HG02759 (cell line): ENCODE results near the gene CELSR1.
A peak's percentile ranks its signal among the peaks of the same experiment; 100 is the strongest.

Experiments used
- ATAC-seq: cut with Tn5 transposase; IDR thresholded peaks from one replicate; pipeline ENCODE4 v1.9.1; 2021; ENCODE audit warnings: mild to moderate bottlenecking, moderate library complexity; ENCODE audit not compliant: unreplicated experiment

The CELSR1 gene

DNA sequence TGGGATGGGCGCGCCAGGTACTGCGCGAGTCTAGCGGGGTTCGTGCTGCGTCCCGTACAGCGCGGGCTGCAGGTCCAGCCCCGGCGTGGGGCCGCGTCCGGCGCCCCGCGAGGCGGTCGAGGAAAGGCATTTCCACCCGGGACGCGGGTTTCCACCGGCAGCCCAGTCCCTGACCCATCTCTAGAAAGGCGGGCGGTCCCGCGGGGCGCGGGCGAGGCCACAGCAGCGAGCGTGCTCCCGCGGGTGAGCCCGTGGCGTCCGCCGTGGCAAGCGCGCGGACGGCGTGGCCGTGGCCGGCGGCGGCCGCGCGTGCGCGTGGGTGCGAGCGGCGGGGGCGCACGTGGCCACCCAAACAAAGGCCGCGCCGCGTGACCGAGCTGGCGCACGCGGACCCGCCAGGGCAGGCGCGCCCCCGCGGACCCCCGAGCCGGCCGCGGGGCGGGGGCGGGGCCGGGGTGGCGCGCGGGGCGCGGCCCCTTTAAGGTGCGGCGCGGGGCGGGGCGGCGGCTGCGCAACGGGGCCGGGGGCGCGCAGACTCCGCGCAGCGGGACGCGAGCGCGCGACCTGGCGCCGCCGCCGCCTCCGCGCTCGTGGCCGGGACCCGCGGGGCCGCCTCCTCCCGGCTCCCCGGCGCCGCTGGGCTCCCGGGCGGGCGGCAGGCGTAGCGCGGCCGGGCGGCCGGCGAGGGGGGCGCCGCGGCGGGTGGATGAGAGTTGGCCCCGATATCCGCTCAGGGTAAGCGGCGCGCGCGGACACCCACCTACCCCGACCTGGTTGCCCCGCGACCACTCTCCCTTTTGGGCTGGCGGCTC lies 39.3 kb upstream of the CELSR1 start:
- peak; percentile 71 for ATAC-seq

DNA sequence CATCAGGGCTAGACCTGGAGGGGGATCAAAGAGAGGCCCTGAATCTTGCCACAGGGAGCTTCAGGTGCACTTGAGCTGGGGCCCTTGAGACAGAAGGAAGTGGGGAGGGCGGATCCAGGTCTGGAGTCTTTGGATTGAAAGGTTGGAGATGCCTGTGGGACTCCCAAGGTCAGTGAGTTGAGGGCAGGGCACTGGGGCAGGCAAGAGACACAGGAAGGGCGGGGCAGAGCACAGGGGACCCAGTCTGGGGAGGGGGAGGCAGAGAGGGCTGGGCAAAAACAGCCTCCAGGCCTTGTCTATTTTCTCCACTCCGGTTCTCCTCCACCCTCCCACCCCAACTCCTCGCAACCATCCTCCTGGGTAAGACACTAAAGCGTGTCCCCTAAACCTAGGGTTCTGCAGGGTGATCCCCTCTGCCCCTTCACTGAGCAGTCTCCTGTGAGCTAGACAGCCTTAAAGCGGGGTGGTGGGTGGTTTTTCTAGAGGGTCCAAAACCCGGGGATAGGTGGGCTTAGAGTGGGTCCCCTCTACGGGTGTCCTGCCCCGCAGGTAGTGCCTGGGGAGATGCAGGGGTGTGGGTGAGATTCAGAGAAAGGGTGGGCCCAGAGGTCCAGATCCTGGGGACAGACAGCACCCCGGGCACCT lies 38.6 kb upstream of the CELSR1 start:
- no peak for ATAC-seq

DNA sequence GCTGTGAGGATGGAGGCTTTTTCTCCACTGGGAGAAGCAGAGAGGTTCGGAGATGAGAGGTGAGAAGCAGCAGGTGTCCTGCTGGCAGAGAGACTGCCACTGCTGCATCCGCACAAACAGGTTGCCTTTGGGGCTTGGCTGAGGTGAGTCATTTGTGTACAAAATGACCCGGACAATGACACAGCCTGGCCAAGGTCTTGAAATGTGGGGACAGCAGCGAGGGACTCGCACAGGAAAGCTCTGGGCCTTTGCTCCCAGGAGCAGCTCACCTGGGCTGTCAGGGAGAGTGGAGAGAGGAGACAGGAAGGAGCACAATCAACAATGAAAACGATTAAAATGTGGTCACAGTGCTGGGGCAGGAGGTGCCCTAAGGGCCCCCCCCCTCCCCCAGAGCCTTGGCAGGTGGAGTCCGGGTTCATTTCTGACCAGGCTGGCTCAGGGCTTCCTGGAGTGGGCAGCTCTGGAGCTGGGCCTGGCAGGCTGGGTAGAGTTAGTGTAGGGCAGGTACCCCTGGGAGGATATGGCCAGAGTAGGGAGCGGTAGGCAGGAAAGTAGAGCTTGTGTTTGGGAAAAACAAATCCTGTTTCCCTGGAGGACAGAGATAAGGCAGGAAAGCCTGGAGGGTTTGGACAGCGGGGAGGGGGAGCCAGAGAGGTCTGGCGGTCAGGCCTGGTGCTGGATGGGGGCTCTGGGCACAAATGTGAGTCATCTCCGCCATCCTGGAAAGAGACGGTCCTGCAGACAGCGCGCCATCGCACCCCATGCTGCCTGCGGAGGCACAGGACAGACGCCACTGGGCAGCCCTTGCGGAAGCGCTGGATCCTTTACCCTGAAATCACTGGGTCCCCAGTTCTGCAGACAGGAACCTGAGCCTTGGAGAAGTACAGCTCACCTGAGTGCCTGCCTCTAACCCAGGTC lies 37.8 kb upstream of the CELSR1 start:
- ATAC-seq, result no peak

DNA sequence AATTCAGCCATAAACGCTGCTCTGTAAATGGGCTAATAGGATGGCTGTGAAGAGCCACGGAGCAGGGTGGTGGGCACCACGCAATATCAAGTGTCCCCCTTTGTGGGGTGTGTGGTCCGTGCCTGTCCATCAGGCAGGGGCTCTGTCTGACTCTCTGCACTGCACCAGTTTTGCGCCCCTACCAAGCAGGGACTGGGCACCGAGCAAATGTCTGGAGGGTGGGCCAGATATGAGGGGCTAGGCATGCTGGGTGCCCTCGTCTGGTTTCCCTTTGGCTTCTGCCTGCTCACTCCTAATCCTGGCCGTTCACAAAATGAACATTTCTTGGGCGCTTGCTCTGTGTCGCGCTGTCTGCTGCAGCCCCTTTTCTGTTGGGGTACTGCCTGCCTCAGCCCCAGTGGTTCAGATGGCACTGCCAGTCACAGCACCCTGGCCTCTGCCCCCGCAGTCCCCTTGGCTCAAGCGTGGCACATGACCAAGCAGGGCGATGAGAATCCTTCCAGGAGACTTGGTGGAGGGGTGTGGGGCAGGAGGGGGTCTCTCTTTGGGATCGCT lies 37.1 kb upstream of the CELSR1 start:
- no peak for ATAC-seq

DNA sequence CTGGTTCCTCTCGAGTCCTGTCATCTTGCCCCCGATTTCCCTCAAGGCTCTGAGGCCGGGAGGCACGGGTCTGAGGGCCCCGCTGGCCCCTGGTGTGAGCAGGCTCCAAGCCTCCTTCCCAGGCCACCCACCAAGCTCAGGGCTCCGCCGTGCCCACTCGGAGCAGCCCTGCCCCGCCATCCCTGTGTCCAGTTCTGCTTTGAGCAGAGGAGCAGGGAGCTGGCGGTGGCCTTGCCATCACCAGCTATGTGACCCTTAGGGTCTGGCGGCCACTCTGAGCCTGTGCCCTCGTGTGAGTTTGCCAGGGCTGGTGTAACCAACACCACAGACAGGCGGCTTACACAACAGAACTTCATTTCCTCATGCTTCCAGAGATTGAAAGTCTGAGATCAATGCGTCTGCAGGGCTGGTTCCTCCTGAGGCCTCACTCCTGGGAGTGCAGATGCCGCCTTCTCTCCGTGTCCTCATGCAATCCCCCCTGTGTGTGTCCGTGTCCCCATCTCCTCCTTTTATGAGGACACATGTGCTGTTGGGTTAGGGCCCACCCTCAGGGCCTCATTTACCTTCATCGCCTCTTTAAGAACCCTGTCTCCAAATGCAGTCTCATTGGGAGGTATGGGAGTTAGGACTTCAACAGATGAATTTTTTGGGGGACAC lies 36.5 kb upstream of the CELSR1 start:
- ATAC-seq, result no peak

DNA sequence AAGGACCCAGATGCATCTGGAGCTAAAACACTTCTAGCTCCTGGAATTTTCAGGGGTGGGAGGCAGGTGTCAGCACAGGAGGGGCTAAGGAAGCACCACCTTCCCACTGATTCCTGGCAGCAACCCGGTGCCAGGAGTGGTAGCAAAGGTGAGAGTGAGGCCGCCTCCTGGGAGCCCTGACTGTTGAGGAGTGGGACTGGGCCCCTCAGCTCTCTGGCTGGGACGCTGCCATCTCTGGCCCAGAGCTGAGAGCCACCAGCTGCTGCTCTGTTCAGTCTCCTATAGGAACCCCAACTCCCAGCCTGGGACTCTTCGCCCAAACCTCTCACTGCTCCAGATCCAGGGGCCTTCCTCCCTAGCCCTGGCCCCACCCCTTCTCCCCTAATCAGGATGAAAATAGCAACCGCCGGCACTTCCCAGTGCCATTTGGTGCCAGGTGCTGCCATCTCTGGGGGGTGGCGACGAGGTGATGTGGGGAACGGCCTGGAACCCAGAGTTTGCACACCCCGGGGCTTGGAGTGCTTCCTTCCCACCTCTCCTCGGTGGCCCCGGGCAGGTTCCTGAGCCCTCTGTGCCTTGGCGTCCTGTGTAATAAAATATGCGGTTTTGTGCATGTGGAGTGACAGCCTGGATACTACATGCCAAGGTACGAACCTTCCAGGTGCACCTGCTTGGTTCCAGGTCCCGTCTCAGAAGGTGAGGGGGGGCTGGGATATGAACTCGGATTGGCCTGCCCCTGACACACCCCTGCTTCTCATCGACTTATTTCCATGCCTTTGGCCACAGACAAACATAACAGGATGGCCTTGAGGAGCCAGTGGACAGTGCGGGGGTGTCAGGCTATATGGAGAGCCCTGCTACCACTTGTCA lies 35.7 kb upstream of the CELSR1 start:
- no peak for ATAC-seq

DNA sequence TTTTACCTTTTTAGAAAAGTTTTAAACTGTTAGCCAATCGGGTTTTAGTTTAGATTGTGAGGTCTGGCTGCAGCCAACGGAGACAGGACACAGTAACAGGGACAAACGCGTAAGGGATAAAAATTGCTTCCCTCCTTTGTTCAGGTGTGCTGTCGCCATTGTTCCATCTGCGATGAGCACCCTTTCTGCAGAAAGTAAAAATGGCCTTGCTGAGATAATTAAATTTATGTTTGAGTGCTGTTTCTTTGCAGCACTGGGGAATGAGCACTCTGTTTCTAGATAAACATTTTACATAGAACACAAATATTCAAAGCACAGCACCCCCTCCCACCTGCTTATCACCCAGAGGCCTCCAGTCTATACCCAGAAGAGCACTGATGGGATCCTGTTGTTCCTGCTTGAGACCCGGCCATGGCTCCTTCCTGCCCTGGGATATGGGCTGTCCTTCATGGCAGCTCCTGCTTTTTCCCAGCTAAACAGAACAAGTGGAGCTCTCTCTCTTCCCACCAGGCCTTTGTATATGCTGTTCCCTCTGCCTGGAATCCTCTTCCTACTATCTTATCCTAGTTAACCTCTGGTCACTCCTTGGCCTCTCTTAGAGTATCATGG lies 34.3 kb upstream of the CELSR1 start:
- ATAC-seq, result no peak

DNA sequence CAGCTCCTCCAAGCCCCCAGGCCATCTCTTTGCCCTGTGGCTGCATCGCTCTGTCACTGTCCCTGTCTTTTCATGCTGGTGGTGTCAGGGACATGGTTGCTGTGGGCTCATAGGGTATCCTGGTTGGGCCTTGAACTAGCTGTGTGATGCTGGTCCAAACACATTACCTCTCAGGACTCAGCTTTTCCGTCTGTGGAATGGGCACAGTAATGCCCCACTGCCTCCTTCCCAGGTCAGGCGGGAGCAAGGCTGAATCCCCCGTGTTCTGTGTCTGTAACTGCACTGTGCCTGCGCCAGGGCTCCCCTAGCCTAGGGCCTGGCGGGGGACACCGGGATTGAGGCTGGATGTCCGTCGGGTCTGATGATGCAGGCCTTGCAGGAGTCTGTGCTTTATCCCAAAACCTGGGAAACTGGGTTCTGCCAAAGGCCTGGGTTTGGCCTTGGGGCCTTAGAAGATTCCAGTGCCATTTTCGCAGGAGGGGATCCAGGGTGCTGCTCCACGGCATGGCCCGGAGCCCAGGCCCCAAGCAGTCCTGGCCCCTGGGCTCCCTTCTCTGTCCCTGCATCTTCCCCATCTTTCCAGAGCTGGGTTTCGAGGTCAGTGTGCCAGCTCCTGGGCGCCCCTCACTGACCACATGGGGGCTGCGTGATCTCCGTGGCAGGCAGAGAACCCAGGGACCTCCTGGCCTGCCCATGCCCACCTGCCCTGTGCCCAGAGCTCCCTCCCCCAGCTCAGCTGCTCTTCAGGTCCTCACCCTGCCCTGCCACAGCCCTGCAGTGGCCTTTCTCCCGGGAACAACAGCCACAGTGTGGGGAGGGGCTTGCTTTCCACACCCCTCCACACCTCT lies 32.7 kb upstream of the CELSR1 start:
- no peak for ATAC-seq

DNA sequence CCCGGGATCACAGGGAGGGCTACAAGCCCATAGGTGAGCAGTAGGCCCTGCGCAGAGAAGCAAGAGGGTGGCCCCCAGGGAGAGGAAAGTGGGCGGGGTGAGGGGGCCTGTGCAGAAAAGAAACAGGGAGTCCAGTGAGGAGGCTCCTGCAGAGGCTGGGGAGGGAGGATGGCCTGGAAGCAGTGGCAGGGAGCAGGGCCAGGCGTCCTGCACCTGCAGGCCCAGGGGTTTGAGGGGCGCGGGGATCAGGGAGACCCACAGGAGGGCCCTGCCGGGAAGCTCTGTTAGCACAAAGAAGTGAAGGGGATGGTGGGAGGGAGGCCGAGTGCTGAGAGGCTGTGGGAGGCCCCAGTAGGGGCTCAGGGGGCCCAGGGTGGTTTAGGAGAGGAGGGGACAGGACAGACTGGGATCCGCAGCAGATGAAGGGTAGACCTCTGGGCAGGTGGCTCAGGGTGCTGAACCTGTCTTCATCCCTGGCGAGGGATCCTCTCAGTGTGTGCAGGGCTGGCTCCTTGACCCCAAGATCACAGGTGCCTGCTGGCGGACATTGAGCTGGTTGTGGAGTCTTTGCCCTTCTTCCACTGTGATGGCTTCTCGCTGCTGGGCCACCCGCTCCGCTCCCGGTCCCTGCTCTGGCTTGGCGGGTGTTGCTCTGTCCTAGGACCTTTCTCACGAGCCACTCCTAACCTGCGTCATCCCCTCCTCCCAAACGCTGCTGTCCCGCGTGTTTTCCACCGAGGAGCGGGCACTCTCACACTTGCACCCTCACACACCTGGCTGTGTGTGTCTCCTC lies 31.8 kb upstream of the CELSR1 start:
- no peak for ATAC-seq

DNA sequence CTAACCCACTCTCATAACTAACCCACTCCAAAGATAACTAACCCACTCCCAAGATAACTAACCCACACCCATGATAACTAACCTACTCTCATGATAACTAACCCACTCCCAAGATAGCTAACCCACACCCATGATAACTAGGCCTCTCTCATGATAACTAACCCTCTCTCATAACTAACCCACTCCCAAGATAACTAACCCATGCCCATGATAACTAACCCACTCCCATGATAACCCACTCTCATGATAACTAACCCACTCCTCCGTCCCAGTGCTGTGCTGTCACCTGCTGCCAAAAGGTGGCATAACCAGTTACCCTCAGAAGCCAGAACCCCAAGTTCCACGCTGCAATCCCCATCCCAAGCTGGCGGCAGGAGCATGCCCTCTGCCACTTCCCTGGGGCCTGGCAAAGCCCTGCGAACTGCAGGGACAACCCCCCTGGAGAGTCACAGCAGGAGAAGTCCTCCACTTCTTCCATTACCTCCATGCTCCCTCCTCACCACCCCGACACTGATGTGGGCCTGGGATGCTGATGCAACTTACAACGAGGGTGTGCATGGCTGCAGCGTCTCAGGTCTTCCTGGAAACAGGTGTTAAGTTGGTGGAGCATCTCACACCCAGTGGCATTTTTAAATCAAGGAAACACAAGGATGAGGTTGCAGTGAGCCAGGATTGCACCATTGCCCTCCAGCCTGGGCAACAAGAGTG lies 30.8 kb upstream of the CELSR1 start:
- no peak for ATAC-seq

DNA sequence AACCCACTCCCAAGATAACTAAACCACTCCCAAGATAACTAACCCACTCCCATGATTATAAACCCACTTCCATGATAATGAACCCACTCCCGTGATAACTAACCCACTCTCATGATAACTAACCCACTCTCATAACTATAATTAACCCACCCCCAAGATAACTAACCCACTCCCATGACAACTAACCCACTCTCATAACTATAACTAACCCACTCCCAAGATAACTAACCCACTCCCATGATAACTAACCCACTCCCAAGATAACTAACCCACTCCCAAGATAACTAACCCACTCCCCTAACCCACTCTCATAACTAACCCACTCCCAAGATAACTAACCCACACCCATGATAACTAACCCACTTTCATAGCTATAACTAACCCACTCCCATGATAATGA lies 30.1 kb upstream of the CELSR1 start:
- no peak for ATAC-seq

DNA sequence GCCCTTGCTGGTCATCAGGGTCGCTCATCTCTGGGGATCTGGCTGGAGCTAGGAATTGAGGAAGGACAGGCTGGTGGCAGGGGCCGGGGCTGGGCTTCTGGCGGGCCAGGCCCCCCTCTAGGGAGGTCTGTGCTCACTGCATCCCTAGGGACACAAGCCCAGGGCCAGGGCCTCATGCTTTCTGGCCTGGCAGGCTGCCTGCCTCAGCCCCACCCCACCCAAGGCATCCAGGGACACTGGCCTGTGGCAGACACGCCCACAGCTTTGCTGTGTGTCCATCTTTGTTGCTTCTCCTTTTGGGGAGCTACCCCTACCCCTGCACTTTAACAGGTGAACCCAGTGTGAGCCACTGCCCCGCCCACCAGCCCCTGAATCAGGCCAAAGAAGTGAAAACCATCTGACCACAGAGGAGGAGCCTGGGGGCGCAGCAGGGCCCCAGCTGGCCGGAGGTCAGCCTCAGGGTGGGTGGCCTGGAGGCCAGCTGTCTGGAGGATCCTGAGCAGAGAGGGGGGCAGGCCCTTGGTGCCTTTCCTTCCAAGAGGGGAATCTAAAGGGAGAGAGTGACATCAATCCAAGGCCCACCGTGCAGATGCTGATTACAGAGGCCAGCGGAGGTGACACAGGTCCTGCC lies 26.8 kb upstream of the CELSR1 start:
- no peak for ATAC-seq

DNA sequence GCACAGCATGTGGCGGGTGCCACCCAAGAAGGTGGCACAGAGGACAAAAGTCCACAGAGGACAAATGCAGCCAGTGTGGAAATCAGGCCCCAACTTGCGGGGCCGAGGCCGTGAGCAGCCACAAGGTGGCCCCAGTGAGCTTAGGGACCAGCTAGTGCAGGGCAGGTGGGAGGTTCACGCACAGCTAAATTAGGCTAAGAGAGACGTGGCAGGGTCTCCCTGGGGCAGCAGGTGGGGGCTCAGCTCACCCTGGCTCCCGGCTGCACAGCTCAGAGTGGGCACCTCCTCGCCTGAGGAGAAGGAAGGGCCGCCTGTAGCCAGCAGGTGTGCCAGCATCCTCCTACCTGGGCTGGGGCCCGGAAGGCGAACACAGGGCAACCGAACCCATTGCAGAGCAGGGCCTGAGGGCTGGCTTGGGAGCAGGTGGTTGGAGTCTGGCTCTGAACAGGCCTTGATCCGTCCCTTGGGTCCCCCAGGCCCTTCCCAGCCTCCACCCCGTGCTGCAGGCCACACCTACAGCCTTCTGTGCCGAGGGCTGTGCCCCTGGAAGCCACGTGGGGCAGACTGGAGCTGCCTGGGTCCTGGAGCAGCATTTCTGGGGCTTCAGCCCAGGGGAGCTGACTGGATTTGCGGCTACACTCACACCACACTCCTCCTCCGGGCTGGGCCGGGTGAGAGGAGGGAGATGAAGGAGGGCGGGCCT lies 26.1 kb upstream of the CELSR1 start:
- peak; percentile 59 for ATAC-seq

DNA sequence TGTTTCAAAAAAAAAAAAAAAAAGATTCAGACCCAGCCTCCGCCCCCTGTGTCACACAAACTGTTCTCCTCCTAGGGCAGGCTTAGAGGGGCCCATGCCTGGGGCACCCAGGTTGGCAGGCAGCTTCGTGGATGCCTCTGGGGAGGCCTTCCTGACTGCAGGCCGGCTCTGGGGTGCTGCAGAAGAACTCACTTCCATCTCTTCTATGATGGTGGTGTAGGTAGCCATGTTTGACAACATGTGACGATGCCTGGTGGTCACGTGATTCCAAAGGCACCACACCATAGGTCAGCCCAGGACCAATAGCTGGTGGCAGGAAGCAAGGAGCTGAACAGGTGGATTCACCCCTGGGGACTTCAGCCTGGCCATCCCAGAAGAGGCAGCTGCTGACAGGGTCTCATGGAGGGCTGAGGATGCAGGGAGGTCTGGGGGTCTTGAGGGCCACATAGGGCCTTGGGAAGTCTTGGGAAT lies 24.1 kb upstream of the CELSR1 start:
- ATAC-seq, result no peak

DNA sequence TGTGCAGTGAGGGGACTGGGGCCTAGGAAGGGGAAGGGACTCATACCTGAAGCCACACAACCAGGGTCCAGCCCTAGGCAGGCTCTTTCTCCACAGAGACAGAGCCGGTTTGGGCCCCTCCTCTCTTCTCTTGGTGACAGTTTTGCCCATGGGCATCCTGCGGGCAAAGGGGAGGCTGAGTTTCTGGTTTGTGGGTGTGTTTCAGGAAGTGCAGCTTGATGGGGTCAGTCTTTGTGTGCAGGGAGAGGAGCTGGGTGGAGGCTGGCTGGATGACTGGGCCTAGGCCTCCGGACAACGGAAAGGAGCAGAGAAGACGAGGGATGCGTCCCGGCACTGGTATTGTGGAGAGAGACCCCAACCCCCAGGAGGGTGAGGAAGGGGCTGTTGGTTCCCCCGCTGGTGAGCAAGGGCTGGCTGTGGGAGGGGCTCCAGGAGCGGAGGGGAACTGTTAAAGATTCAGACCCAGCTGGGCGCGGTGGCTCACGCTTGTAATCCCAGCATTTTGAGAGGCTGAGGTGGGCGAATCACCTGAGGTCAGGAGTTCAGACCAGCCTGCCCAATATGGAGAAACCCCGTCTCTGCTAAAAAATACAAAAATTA lies 23.4 kb upstream of the CELSR1 start:
- no peak for ATAC-seq
